Pons (tissue), 1 donor: ENCODE measurements around the gene XIST.
"Not testable (repeated sequence)": the region's sequence is repeated elsewhere in the genome, so short reads cannot be mapped to it uniquely, and the experiment has no call there.

ENCODE experiments used
- DNase-seq: peaks from one replicate; pipeline ENCODE4 v3.0.0-alpha.2; 2016; ENCODE audit warnings: low spot score

XIST gene

GRCh38 chrX:73839152-73839551 is 13.4 kb downstream of the XIST start:
- DNase-seq: no peak

GRCh38 chrX:73838123-73838522 is 14.4 kb downstream of the XIST start:
- DNase-seq: no peak

GRCh38 chrX:73836956-73837477 is 15.5 kb downstream of the XIST start:
- DNase-seq: no peak

- no peak for DNase-seq
Measured at GRCh38 chrX:73834219-73834618, 18.3 kb downstream of the XIST start.

GRCh38 chrX:73832319-73832718 is 20.2 kb downstream of the XIST start:
- no peak for DNase-seq

GRCh38 chrX:73831500-73831899 is 21.0 kb downstream of the XIST start:
- DNase-seq: no peak

GRCh38 chrX:73830489-73831414 is 21.8 kb downstream of the XIST start:
- no peak for DNase-seq

GRCh38 chrX:73829890-73830466 is 22.5 kb downstream of the XIST start:
- DNase-seq: no peak

- DNase-seq: no peak
Measured at GRCh38 chrX:73828080-73828720, 24.3 kb downstream of the XIST start.

- DNase-seq: no peak
Measured at GRCh38 chrX:73827406-73827805, 25.1 kb downstream of the XIST start.

- DNase-seq: no peak
Measured at GRCh38 chrX:73826996-73827395, 25.5 kb downstream of the XIST start.

GRCh38 chrX:73825569-73825968 is 26.9 kb downstream of the XIST start:
- DNase-seq: no peak

- DNase-seq: no peak
Measured at GRCh38 chrX:73823473-73824004, 29.0 kb downstream of the XIST start.

- no peak for DNase-seq
Measured at GRCh38 chrX:73822775-73823174, 29.7 kb downstream of the XIST start.

GRCh38 chrX:73821921-73822559 is 30.5 kb downstream of the XIST start:
- DNase-seq: no peak

- not testable (repeated sequence) for DNase-seq
Measured at GRCh38 chrX:73819864-73820558, 32.5 kb downstream of the XIST start.

- no peak for DNase-seq
Measured at GRCh38 chrX:73818200-73819116, 34.1 kb downstream of the XIST start.

- DNase-seq: no peak
Measured at GRCh38 chrX:73817393-73818199, 34.9 kb downstream of the XIST start.

- no peak for DNase-seq
Measured at GRCh38 chrX:73812256-73812655, 40.3 kb downstream of the XIST start.
